WTC11 (cell line): ENCODE data around the gene CD5L. TPM values are rescaled to one million over a fixed set of nuclear protein-coding genes. Genes with fewer than 3 reads are reported as not detected.

Experiments
- ATAC-seq: fragments of 200-7000 bp; cut with Tn5 transposase; 2 replicates; pipeline ENCODE4 v1.10.0; 2021; ENCODE audit warnings: mild to moderate bottlenecking, moderate library complexity
- CTCF ChIA-PET: fragments of 300-600 bp; sonication (Branson Sonifier 250); formaldehyde crosslinking; loops from one replicate; lab custom pipeline; 2021; ENCODE audit warnings: antibody characterized with exemption; lab: Charles Lee
- POLR2A ChIA-PET: fragments of 350-600 bp; sonication (Branson Sonifier 250); formaldehyde crosslinking; loops from one replicate; lab custom pipeline; 2021; ENCODE audit warnings: antibody characterized with exemption; lab: Charles Lee
- DNase-seq: peaks from one replicate; pipeline ENCODE4 v3.0.0; 2021; ENCODE audit warnings: low spot score
- H3K27ac Mint-ChIP-seq: 2 replicates; pipeline ENCODE4 v1.8.0; 2021; ENCODE audit warnings: mixed read lengths
- H3K27me3 Mint-ChIP-seq: 2 replicates; pipeline ENCODE4 v1.8.0; 2021; ENCODE audit warnings: low read depth, mild to moderate bottlenecking, moderate library complexity, mixed read lengths
- H3K36me3 Mint-ChIP-seq: 2 replicates; pipeline ENCODE4 v1.8.0; 2021; ENCODE audit warnings: mixed read lengths
- H3K4me1 Mint-ChIP-seq: 2 replicates; pipeline ENCODE4 v1.8.0; 2022; ENCODE audit warnings: mixed read lengths
- H3K4me3 Mint-ChIP-seq: 2 replicates; pipeline ENCODE4 v1.8.0; 2021; ENCODE audit warnings: mild to moderate bottlenecking, moderate library complexity, mixed read lengths
- H3K9me3 Mint-ChIP-seq: 2 replicates; pipeline ENCODE4 v1.8.0; 2021; ENCODE audit warnings: mixed read lengths
- ATF1 ChIP-seq: sonication (generic); formaldehyde crosslinking; IDR thresholded peaks from 2 replicates; pipeline ENCODE4 v1.8.1; 2023; ENCODE audit warnings: mild to moderate bottlenecking, moderate library complexity, missing genetic modification reagents
- CBFB ChIP-seq: sonication (generic); formaldehyde crosslinking; IDR thresholded peaks from 2 replicates; pipeline ENCODE4 v1.8.1; 2022; ENCODE audit warnings: mild to moderate bottlenecking, low read depth, missing genetic modification reagents
- E2F1 ChIP-seq: sonication (generic); formaldehyde crosslinking; IDR thresholded peaks from 2 replicates; pipeline ENCODE4 v1.8.0; 2022; ENCODE audit warnings: mild to moderate bottlenecking, missing genetic modification reagents
- E2F4 ChIP-seq: sonication (generic); formaldehyde crosslinking; IDR thresholded peaks from 2 replicates; pipeline ENCODE4 v1.8.1; 2022; ENCODE audit warnings: low read depth, mild to moderate bottlenecking, moderate library complexity, missing genetic modification reagents, borderline replicate concordance
- EMX1 ChIP-seq: fragments of 250-450 bp; sonication (Bioruptor Pico); IDR thresholded peaks from 2 replicates; pipeline ENCODE4 v1.8.0; 2021; ENCODE audit warnings: mild to moderate bottlenecking
- ESRRA ChIP-seq: sonication (generic); formaldehyde crosslinking; IDR thresholded peaks from 2 replicates; pipeline ENCODE4 v1.8.1; 2022; ENCODE audit warnings: mild to moderate bottlenecking, missing genetic modification reagents, borderline replicate concordance
- GTF2I ChIP-seq: fragments of 250-450 bp; sonication (Bioruptor Pico); conservative IDR thresholded peaks from 2 replicates; pipeline ENCODE4 v1.4.0; 2021; ENCODE audit warnings: mild to moderate bottlenecking
- HMGA2 ChIP-seq: fragments of 250-450 bp; sonication (Bioruptor Pico); IDR thresholded peaks from 2 replicates; pipeline ENCODE4 v1.4.0; 2021; ENCODE audit warnings: mild to moderate bottlenecking, moderate library complexity
- IRF2 ChIP-seq: sonication (generic); formaldehyde crosslinking; IDR thresholded peaks from 2 replicates; pipeline ENCODE4 v1.8.0; 2022; ENCODE audit warnings: low read depth, missing genetic modification reagents, borderline replicate concordance
- MLX ChIP-seq: sonication (generic); formaldehyde crosslinking; IDR thresholded peaks from 2 replicates; pipeline ENCODE4 v1.8.1; 2023; ENCODE audit warnings: mild to moderate bottlenecking, missing genetic modification reagents, moderate library complexity
- NR1H2 ChIP-seq: sonication (generic); formaldehyde crosslinking; IDR thresholded peaks from 2 replicates; pipeline ENCODE4 v1.9.0; 2021; ENCODE audit warnings: mild to moderate bottlenecking, moderate library complexity, missing genetic modification reagents
- RELA ChIP-seq: sonication (generic); formaldehyde crosslinking; IDR thresholded peaks from 2 replicates; pipeline ENCODE4 v1.8.1; 2022; ENCODE audit warnings: missing genetic modification reagents, mild to moderate bottlenecking, borderline replicate concordance
- SMAD3 ChIP-seq: sonication (generic); formaldehyde crosslinking; IDR thresholded peaks from 2 replicates; pipeline ENCODE4 v1.8.0; 2022; ENCODE audit warnings: missing genetic modification reagents, mild to moderate bottlenecking, borderline replicate concordance
- SOX15 ChIP-seq: fragments of 250-450 bp; sonication (Bioruptor Pico); IDR thresholded peaks from 2 replicates; pipeline ENCODE4 v1.9.0; 2021; ENCODE audit warnings: mild to moderate bottlenecking
- ZNF121 ChIP-seq: sonication (generic); formaldehyde crosslinking; IDR thresholded peaks from 2 replicates; pipeline ENCODE4 v1.8.0; 2023; ENCODE audit warnings: missing genetic modification reagents
- ZNF219 ChIP-seq: sonication (generic); formaldehyde crosslinking; IDR thresholded peaks from 2 replicates; pipeline ENCODE4 v1.8.0; 2023; ENCODE audit warnings: missing genetic modification reagents, mild to moderate bottlenecking, borderline replicate concordance
- total RNA-seq: library from RNA; stranded (reverse); gene quantifications from 3 replicates; pipeline ENCODE4 v1.2.3, GENCODE V29; 2021
- TF ChIP-seq, protein P1 (sequence below): fragments of 200-600 bp; IDR thresholded peaks from 2 replicates; pipeline ENCODE4 v1.8.0; 2022; ENCODE audit warnings: antibody characterized with exemption
- TF ChIP-seq, protein P2 (sequence below): fragments of 250-450 bp; sonication (Bioruptor Pico); IDR thresholded peaks from 2 replicates; pipeline ENCODE4 v1.9.0; 2021; ENCODE audit warnings: mild to moderate bottlenecking
- TF ChIP-seq, protein P3 (sequence below): sonication (generic); formaldehyde crosslinking; IDR thresholded peaks from 2 replicates; pipeline ENCODE4 v1.8.1; 2023; ENCODE audit warnings: mild to moderate bottlenecking, missing genetic modification reagents
- TF ChIP-seq, protein P4 (sequence below): fragments of 250-450 bp; sonication (Bioruptor Pico); IDR thresholded peaks from 2 replicates; pipeline ENCODE4 v1.9.0; 2021; ENCODE audit warnings: mild to moderate bottlenecking
- TF ChIP-seq, protein P5 (sequence below): sonication (generic); formaldehyde crosslinking; conservative IDR thresholded peaks from 2 replicates; pipeline ENCODE4 v1.8.1; 2023; ENCODE audit warnings: mild to moderate bottlenecking, low read depth, missing genetic modification reagents, moderate library complexity

Gene CD5L
- total RNA-seq, 1 experiment from 2014 or later = not detected

DNA sequence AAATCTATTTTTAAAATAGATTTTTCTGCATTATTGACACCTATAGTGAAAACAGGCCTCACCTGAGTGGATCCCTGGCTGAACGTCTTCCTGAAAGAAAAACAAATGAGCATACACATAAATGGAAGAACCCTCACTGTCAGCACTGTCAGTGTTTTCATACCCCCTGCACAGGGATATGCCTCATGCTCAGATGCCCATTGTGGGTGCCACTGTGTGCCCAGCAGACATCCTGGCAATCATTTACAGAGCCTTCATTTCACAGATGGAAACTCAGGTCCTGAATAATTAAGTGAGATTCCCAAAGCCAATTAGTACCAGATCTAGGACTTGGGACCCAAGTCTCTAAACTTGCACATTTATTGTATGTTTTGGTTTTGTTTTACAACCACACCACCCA, 41.6 kb downstream of the CD5L start:
- Mint-ChIP-seq H3K9me3 (no peaks in the 10 kb centered on the region), H3K27me3 (no peaks in the 10 kb centered on the region; the same call in 1 of the 2 replicates)
- TF ChIP-seq, protein P1, sequence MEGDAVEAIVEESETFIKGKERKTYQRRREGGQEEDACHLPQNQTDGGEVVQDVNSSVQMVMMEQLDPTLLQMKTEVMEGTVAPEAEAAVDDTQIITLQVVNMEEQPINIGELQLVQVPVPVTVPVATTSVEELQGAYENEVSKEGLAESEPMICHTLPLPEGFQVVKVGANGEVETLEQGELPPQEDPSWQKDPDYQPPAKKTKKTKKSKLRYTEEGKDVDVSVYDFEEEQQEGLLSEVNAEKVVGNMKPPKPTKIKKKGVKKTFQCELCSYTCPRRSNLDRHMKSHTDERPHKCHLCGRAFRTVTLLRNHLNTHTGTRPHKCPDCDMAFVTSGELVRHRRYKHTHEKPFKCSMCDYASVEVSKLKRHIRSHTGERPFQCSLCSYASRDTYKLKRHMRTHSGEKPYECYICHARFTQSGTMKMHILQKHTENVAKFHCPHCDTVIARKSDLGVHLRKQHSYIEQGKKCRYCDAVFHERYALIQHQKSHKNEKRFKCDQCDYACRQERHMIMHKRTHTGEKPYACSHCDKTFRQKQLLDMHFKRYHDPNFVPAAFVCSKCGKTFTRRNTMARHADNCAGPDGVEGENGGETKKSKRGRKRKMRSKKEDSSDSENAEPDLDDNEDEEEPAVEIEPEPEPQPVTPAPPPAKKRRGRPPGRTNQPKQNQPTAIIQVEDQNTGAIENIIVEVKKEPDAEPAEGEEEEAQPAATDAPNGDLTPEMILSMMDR = no peak
- TF ChIP-seq E2F1 (CRISPR knock-in tag) (no peak), SOX15 (CRISPR knock-in tag) (no peak), ATF1 (CRISPR knock-in tag) (no peak), RELA (CRISPR knock-in tag) (no peak), CBFB (CRISPR knock-in tag) (no peak), GTF2I (CRISPR knock-in tag) (no peak), HMGA2 (no peak), IRF2 (CRISPR knock-in tag) (no peak), ESRRA (no peak), MLX (CRISPR knock-in tag) (no peak), SMAD3 (CRISPR knock-in tag) (no peak), ZNF219 (CRISPR knock-in tag) (no peak), EMX1 (CRISPR knock-in tag) (no peak)
- TF ChIP-seq, protein P2, sequence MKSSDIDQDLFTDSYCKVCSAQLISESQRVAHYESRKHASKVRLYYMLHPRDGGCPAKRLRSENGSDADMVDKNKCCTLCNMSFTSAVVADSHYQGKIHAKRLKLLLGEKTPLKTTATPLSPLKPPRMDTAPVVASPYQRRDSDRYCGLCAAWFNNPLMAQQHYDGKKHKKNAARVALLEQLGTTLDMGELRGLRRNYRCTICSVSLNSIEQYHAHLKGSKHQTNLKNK (CRISPR knock-in tag) = no peak
- TF ChIP-seq, protein P3, sequence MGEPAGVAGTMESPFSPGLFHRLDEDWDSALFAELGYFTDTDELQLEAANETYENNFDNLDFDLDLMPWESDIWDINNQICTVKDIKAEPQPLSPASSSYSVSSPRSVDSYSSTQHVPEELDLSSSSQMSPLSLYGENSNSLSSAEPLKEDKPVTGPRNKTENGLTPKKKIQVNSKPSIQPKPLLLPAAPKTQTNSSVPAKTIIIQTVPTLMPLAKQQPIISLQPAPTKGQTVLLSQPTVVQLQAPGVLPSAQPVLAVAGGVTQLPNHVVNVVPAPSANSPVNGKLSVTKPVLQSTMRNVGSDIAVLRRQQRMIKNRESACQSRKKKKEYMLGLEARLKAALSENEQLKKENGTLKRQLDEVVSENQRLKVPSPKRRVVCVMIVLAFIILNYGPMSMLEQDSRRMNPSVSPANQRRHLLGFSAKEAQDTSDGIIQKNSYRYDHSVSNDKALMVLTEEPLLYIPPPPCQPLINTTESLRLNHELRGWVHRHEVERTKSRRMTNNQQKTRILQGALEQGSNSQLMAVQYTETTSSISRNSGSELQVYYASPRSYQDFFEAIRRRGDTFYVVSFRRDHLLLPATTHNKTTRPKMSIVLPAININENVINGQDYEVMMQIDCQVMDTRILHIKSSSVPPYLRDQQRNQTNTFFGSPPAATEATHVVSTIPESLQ (CRISPR knock-in tag) = no peak
- TF ChIP-seq, all 79 proteins: peak for 0
- DNase-seq (no peak), ATAC-seq (no peak)
- CTCF ChIA-PET = no interaction called here
- Mint-ChIP-seq H3K4me3 (no peak overlapping the region), H3K4me1 (no peaks in the 10 kb centered on the region), H3K27ac (no peak overlapping the region), H3K36me3 (no peaks in the 10 kb centered on the region)
- POLR2A ChIA-PET = no interaction called here

GRCh38 chr1:157798211-157798610, 43.4 kb downstream of the CD5L start:
- no peak overlapping the region for H3K4me3 Mint-ChIP-seq
- ATAC-seq (no peak), DNase-seq (no peak)
- POLR2A ChIA-PET = no interaction called here
- no peaks in the 10 kb centered on the region for H3K4me1 Mint-ChIP-seq
- no peak overlapping the region for H3K27ac Mint-ChIP-seq
- no peaks in the 10 kb centered on the region; the same call in 1 of the 2 replicates for H3K27me3 Mint-ChIP-seq
- peaks cover 12% of the 10 kb centered on the region for H3K9me3 Mint-ChIP-seq
- CTCF ChIA-PET = interaction anchor here (0.5 kb wide), 1 partner anchor 87 kb away, joined by 6 read pairs; no protein-coding TSS in a partner anchor
- H3K36me3 Mint-ChIP-seq = peaks cover 7% of the 10 kb centered on the region
- TF ChIP-seq, protein P4, sequence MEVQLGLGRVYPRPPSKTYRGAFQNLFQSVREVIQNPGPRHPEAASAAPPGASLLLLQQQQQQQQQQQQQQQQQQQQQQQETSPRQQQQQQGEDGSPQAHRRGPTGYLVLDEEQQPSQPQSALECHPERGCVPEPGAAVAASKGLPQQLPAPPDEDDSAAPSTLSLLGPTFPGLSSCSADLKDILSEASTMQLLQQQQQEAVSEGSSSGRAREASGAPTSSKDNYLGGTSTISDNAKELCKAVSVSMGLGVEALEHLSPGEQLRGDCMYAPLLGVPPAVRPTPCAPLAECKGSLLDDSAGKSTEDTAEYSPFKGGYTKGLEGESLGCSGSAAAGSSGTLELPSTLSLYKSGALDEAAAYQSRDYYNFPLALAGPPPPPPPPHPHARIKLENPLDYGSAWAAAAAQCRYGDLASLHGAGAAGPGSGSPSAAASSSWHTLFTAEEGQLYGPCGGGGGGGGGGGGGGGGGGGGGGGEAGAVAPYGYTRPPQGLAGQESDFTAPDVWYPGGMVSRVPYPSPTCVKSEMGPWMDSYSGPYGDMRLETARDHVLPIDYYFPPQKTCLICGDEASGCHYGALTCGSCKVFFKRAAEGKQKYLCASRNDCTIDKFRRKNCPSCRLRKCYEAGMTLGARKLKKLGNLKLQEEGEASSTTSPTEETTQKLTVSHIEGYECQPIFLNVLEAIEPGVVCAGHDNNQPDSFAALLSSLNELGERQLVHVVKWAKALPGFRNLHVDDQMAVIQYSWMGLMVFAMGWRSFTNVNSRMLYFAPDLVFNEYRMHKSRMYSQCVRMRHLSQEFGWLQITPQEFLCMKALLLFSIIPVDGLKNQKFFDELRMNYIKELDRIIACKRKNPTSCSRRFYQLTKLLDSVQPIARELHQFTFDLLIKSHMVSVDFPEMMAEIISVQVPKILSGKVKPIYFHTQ (CRISPR knock-in tag) = no peak
- TF ChIP-seq, protein P5, sequence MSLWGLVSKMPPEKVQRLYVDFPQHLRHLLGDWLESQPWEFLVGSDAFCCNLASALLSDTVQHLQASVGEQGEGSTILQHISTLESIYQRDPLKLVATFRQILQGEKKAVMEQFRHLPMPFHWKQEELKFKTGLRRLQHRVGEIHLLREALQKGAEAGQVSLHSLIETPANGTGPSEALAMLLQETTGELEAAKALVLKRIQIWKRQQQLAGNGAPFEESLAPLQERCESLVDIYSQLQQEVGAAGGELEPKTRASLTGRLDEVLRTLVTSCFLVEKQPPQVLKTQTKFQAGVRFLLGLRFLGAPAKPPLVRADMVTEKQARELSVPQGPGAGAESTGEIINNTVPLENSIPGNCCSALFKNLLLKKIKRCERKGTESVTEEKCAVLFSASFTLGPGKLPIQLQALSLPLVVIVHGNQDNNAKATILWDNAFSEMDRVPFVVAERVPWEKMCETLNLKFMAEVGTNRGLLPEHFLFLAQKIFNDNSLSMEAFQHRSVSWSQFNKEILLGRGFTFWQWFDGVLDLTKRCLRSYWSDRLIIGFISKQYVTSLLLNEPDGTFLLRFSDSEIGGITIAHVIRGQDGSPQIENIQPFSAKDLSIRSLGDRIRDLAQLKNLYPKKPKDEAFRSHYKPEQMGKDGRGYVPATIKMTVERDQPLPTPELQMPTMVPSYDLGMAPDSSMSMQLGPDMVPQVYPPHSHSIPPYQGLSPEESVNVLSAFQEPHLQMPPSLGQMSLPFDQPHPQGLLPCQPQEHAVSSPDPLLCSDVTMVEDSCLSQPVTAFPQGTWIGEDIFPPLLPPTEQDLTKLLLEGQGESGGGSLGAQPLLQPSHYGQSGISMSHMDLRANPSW (CRISPR knock-in tag) = no peak
- TF ChIP-seq NR1H2 (CRISPR knock-in tag) (no peak), ZNF121 (no peak), E2F4 (CRISPR knock-in tag) (no peak)
